Cardiac fibroblast (primary cell): Measurements from ENCODE around the gene ATP4A.

Experiments
- DNase-seq, 2 donors: peaks; one replicate each; pipeline versions ENCODE4 v3.0.0 to v3.0.0-alpha.2; 2010; ENCODE audit warnings: low read depth in 2 of 2
- H3K4me3 ChIP-seq, 2 donors: replicated peaks in 1 of 2; 1 replicate in 1 of 2; 2 replicates in 1 of 2; pipeline ENCODE4 v1.5.1; 2011; ENCODE audit warnings: low read depth in 2 of 2, low read length in 2 of 2, mild to moderate bottlenecking in 2 of 2, moderate library complexity in 1 of 2
- TF ChIP-seq, protein P1 (sequence below): IDR thresholded peaks from one replicate; pipeline ENCODE4 v1.5.1; 2011; ENCODE audit warnings: low read depth, mild to moderate bottlenecking, low read length, inconsistent platforms

The ATP4A gene

DNA sequence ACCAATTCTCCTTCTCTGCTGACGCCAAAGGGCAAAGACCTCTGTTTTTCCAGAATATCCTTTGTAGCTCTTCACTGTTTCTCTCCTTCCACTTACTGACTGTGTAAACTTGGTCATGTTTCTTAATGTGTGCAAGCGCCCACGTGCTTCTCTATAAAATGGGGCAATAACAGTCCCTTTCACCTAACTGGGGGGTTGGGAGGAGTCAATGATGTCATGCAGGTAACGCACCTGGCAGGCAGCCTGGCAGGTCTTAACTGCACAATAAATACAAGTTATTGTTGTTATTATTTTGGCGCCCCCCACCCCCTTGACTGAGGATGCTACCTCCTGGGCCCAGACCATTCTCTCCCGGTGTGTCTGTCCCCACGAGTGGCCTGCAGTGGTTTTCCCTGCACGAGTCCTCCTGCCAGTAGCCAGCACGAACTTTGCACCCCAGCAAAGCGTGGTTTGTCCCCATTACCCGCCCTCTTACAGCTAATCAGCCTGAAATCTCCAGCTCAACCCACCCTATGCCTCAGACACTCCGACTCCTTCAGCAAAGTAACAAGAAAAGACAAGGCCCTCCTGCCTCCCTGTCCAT is 40.6 kb downstream of the ATP4A start:
- TF ChIP-seq, protein P1, sequence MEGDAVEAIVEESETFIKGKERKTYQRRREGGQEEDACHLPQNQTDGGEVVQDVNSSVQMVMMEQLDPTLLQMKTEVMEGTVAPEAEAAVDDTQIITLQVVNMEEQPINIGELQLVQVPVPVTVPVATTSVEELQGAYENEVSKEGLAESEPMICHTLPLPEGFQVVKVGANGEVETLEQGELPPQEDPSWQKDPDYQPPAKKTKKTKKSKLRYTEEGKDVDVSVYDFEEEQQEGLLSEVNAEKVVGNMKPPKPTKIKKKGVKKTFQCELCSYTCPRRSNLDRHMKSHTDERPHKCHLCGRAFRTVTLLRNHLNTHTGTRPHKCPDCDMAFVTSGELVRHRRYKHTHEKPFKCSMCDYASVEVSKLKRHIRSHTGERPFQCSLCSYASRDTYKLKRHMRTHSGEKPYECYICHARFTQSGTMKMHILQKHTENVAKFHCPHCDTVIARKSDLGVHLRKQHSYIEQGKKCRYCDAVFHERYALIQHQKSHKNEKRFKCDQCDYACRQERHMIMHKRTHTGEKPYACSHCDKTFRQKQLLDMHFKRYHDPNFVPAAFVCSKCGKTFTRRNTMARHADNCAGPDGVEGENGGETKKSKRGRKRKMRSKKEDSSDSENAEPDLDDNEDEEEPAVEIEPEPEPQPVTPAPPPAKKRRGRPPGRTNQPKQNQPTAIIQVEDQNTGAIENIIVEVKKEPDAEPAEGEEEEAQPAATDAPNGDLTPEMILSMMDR: no peak
- DNase-seq: no peak
- H3K4me3 ChIP-seq: no peak overlapping the region

DNA sequence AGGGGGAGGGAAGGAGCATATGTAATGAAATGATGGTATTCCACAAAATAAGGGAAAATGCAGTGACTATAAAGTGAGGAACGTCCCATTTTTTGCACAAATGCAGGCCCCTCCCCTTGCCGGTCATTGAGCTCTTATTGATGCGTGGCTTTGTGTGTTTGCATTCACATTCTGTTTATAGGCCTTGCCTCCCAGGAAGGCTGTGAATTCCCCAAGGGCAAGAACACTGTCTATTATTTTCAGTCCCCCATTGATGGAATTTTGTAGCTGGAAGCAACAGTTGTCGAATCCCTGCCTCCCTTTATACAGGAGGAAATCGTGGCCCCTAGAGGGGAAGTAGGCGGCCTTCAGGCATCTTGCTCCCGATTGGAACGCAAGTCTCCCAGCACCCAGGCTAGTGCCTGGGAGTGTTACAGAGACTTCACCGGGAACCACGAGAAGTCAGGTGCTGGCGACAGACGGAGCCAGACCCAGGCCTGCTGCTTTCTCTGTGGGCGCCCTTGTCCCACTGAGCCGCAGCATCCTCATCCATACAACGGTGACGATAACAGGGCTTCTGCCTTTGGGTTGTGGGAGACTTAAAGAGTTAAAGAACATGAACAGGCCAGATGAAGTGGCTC is 42.2 kb downstream of the ATP4A start:
- no peak overlapping the region for H3K4me3 ChIP-seq
- DNase-seq: no peak
- TF ChIP-seq, protein P1: no peak

DNA sequence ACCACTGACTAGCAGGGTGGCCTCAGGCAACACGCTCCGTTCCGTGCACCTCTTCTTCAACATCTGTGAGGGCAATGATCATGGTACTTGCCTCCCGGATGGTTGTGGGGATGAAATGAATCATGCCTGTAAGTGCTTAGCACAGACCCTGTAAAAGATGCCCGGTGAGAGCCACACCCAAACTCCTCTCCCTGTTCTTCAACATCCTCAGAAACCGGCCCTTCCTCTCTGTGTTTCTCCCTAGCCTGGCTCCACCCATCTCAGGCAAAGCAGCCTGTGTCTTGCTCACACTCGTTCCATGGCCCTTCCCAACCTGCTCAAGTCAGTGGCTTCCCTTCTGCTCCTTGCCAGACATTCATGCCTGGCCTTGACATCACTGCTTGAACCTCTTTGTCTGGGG is 44.2 kb downstream of the ATP4A start:
- TF ChIP-seq, protein P1: no peak
- peak; percentile 38 to 47 for DNase-seq
- no peak overlapping the region for H3K4me3 ChIP-seq

DNA sequence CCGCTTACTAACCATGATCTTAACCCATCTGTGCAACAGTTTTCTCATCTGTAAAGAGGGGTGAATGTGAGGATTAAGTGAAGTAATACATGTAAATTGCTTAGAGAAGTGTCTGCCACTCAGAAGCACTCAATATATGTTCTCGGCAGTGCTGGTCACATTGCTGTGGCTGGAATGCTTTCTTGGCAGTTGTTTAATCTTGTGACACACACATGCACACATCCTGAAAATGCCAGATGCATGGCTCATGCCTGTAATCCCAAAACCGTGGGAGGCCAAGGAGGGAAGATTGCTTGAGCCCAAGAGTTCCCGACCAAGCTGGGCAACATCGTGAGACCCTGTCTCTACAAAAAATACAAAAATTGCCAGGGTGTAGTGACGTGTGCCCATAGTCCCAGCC is 45.1 kb downstream of the ATP4A start:
- TF ChIP-seq, protein P1: no peak
- peak; percentile 96 to 97 for DNase-seq
- no peak overlapping the region for H3K4me3 ChIP-seq

DNA sequence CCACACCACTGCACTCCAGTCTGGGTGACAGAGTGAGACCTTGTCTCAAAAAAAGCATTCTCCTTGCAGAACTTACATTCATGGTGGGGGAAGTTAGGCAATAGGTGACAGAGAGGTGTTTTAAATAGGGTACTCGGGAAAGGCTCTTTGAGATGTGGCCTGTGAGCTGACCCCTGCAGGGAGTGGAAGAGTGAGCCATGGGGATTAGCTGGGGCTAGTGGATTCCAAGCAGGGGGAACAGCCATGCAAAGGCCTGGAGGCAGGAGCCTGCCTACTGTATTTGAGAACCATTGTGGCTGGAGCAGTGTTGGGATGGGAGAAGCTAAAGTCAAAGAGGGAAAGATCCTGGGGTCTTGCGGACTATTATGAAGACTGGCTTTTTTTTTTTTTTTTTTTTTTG is 46.1 kb downstream of the ATP4A start:
- DNase-seq: no peak
- no peak overlapping the region for H3K4me3 ChIP-seq
- TF ChIP-seq, protein P1: no peak

DNA sequence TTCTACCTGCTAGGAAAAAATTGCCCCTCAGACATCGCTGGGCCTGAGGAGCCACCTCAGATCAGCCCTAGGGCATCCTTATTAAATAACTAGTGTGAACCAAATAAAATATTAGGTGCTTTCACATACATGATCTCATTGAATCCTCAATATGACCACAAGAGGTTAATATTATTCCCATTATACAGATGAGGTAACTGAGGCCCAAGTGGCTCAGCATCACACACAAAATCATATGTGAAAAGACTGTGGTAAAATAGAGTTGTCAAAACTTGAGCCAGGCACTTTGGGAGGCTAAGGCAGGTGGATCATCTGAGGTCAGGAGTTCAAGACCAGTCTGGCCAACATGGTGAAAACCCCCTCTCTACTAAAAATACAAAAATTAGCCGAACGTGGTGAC is 47.1 kb downstream of the ATP4A start:
- TF ChIP-seq, protein P1: no peak

More for the DNA sequence above, 47.1 kb downstream of the ATP4A start:
- no peak for DNase-seq
- H3K4me3 ChIP-seq: no peak overlapping the region
